ENCODE results near the gene GALNT7.

Gene GALNT7

DNA sequence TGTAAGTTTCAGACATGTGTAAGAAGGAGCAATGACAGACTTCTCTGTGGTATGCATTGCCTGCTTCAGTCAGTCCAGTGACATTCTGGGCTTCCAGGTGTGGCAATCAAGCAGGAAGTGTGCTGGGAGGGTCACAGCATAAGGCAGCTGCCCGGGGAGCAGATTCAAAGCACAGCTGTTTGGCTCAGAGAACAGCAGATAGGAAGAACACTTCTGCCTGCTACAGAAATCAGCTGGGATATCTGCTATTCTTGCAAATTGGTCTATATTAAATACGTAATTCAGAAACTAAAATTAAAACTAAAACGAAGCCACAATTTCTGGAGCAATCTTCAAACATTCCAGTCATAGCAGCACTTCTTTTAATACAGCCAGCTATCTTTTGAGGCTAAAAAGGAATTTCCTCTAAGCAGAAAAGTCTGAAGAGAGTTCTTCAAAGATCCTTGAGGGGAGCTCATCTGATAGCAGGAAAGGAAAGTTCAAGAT, 47.5 kb upstream of the GALNT7 start:
- Histone ChIP-seq H3K36me3 (replicated peaks in 1 of 2; ENCODE audit: control insufficient read depth in 2 of 2, insufficient read depth in 2 of 2, low read length in 2 of 2) (no peaks in the 10 kb centered on the region), H4K91ac (ENCODE audit: low read depth, low read length, poor library complexity) (no peak overlapping the region), H3K18ac (ENCODE audit: low read length) (no peak overlapping the region), H3K4ac (ENCODE audit: low read length) (no peak overlapping the region), H2BK120ac (ENCODE audit: low read depth, low read length) (no peak overlapping the region), H3K9ac (ENCODE audit: low read depth, low read length, poor library complexity) (no peak overlapping the region), H3K27ac (replicated peaks; ENCODE audit: low read length) (no peak overlapping the region), H2AFZ (ENCODE audit: low read length) (no peak overlapping the region), H4K8ac (ENCODE audit: low read depth, low read length) (no peak overlapping the region), H3K14ac (ENCODE audit: low read length) (no peak overlapping the region), H2BK15ac (ENCODE audit: low read length) (no peak overlapping the region), H3K4me3 (ENCODE audit: low read length in 2 of 2) (no peak overlapping the region), H3K23ac (ENCODE audit: low read depth, low read length, poor library complexity) (no peak overlapping the region), H3K27me3 (ENCODE audit: control insufficient read depth in 3 of 3, insufficient read depth in 3 of 3, low read depth in 1 of 3, low read length in 3 of 3) (no peaks in the 10 kb centered on the region), H3K9me3 (replicated peaks in 1 of 2; ENCODE audit: control insufficient read depth in 2 of 2, insufficient read depth in 1 of 2, low read depth in 1 of 2, low read length in 2 of 2) (peaks cover 0 to 1% of the 10 kb centered on the region in 2 donors), H3K4me2 (ENCODE audit: insufficient read depth, low read length, poor library complexity, severe bottlenecking) (no peak overlapping the region), H2AK5ac (ENCODE audit: low read depth, low read length) (no peak overlapping the region), H3K4me1 (ENCODE audit: control insufficient read depth in 2 of 2, insufficient read depth in 1 of 2, low read depth in 1 of 2, low read length in 2 of 2) (no peaks in the 10 kb centered on the region), H2BK5ac (ENCODE audit: low read length) (no peak overlapping the region), H2BK12ac (ENCODE audit: low read length) (no peak overlapping the region), H3K79me1 (ENCODE audit: low read depth, low read length) (no peaks in the 10 kb centered on the region)
- DNase-seq (ENCODE audit: low spot score) = no peak
- no CpG with 5 or more reads among the region's 3 CpGs for WGBS, 2 donors (ENCODE audit: extremely low coverage in 2 of 2, insufficient read length in 2 of 2, insufficient replicate concordance in 1 of 2)

DNA sequence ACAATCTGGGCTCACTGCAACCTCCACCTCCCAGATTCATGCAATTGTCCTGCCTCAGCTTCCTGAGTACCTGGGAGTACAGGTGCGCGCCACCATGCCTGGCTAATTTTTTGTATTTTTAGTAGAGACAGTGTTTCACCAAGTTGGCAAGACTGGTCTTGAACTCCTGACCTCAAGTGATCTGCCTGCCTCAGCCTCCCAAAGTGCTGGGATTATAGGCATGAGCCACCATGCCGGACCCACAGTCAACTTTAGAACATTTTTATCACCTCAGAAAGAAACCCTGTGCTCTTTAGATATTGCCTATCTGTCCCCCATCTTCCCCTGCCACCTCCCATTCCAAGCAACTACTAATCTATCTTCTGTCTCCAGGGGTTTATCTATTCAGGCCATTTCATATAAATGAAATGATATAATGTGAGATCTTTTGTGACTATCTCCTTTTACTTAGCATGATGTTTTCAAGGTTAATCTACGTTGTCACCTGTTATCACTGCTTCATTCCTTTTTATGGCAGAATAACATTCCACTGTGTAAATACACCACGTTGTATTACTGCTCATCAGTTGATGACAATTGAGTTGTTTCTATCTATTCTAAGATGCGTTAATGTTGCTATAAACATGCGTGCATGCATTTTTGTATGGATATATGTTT, 44.3 kb upstream of the GALNT7 start:
- WGBS, 2 donors (ENCODE audit: extremely low coverage in 2 of 2, insufficient read length in 2 of 2, insufficient replicate concordance in 1 of 2) = no CpG with 5 or more reads among the region's 7 CpGs
- no peak overlapping the region for H2BK12ac ChIP-seq (ENCODE audit: low read length)
- no peak overlapping the region for H3K4me2 ChIP-seq (ENCODE audit: insufficient read depth, low read length, poor library complexity, severe bottlenecking)
- no peaks in the 10 kb centered on the region for H3K36me3 ChIP-seq (replicated peaks in 1 of 2; ENCODE audit: control insufficient read depth in 2 of 2, insufficient read depth in 2 of 2, low read length in 2 of 2)
- H3K27me3 ChIP-seq (ENCODE audit: control insufficient read depth in 3 of 3, insufficient read depth in 3 of 3, low read depth in 1 of 3, low read length in 3 of 3) = no peaks in the 10 kb centered on the region
- no peak overlapping the region for H3K4me3 ChIP-seq (ENCODE audit: low read length in 2 of 2)
- no peak overlapping the region for H3K27ac ChIP-seq (replicated peaks; ENCODE audit: low read length)
- H3K4me1 ChIP-seq (ENCODE audit: control insufficient read depth in 2 of 2, insufficient read depth in 1 of 2, low read depth in 1 of 2, low read length in 2 of 2) = no peaks in the 10 kb centered on the region
- H3K14ac ChIP-seq (ENCODE audit: low read length) = no peak overlapping the region
- no peak overlapping the region for H2BK5ac ChIP-seq (ENCODE audit: low read length)
- H2BK120ac ChIP-seq (ENCODE audit: low read depth, low read length) = no peak overlapping the region
- no peak overlapping the region for H3K23ac ChIP-seq (ENCODE audit: low read depth, low read length, poor library complexity)
- H4K91ac ChIP-seq (ENCODE audit: low read depth, low read length, poor library complexity) = no peak overlapping the region
- H4K8ac ChIP-seq (ENCODE audit: low read depth, low read length) = no peak overlapping the region
- no peak overlapping the region for H3K18ac ChIP-seq (ENCODE audit: low read length)
- no peaks in the 10 kb centered on the region for H3K79me1 ChIP-seq (ENCODE audit: low read depth, low read length)
- no peak overlapping the region for H2AFZ ChIP-seq (ENCODE audit: low read length)
- no peak overlapping the region for H3K9ac ChIP-seq (ENCODE audit: low read depth, low read length, poor library complexity)
- peaks cover 0 to 1% of the 10 kb centered on the region in 2 donors for H3K9me3 ChIP-seq (replicated peaks in 1 of 2; ENCODE audit: control insufficient read depth in 2 of 2, insufficient read depth in 1 of 2, low read depth in 1 of 2, low read length in 2 of 2)
- H2AK5ac ChIP-seq (ENCODE audit: low read depth, low read length) = no peak overlapping the region
- no peak overlapping the region for H2BK15ac ChIP-seq (ENCODE audit: low read length)
- H3K4ac ChIP-seq (ENCODE audit: low read length) = no peak overlapping the region
- no peak for DNase-seq (ENCODE audit: low spot score)

- Histone ChIP-seq H3K9ac (ENCODE audit: low read depth, low read length, poor library complexity) (no peak overlapping the region), H2AFZ (ENCODE audit: low read length) (no peak overlapping the region), H3K14ac (ENCODE audit: low read length) (no peak overlapping the region), H2BK5ac (ENCODE audit: low read length) (no peak overlapping the region), H2BK15ac (ENCODE audit: low read length) (no peak overlapping the region), H4K8ac (ENCODE audit: low read depth, low read length) (no peak overlapping the region), H4K91ac (ENCODE audit: low read depth, low read length, poor library complexity) (no peak overlapping the region), H3K4me2 (ENCODE audit: insufficient read depth, low read length, poor library complexity, severe bottlenecking) (no peak overlapping the region), H3K18ac (ENCODE audit: low read length) (no peak overlapping the region), H3K27ac (replicated peaks; ENCODE audit: low read length) (no peak overlapping the region), H3K36me3 (replicated peaks in 1 of 2; ENCODE audit: control insufficient read depth in 2 of 2, insufficient read depth in 2 of 2, low read length in 2 of 2) (no peaks in the 10 kb centered on the region), H2AK5ac (ENCODE audit: low read depth, low read length) (no peak overlapping the region), H2BK120ac (ENCODE audit: low read depth, low read length) (no peak overlapping the region), H3K9me3 (replicated peaks in 1 of 2; ENCODE audit: control insufficient read depth in 2 of 2, insufficient read depth in 1 of 2, low read depth in 1 of 2, low read length in 2 of 2) (peaks cover 0 to 1% of the 10 kb centered on the region in 2 donors), H3K27me3 (ENCODE audit: control insufficient read depth in 3 of 3, insufficient read depth in 3 of 3, low read depth in 1 of 3, low read length in 3 of 3) (no peaks in the 10 kb centered on the region), H3K4me1 (ENCODE audit: control insufficient read depth in 2 of 2, insufficient read depth in 1 of 2, low read depth in 1 of 2, low read length in 2 of 2) (no peaks in the 10 kb centered on the region), H3K79me1 (ENCODE audit: low read depth, low read length) (no peaks in the 10 kb centered on the region), H3K4ac (ENCODE audit: low read length) (no peak overlapping the region), H2BK12ac (ENCODE audit: low read length) (no peak overlapping the region), H3K23ac (ENCODE audit: low read depth, low read length, poor library complexity) (no peak overlapping the region), H3K4me3 (ENCODE audit: low read length in 2 of 2) (no peak overlapping the region)
- no peak for DNase-seq (ENCODE audit: low spot score)
- WGBS, 2 donors (ENCODE audit: extremely low coverage in 2 of 2, insufficient read length in 2 of 2, insufficient replicate concordance in 1 of 2) = no CpG with 5 or more reads among the region's 4 CpGs
These were observed 43.3 kb upstream of the GALNT7 start for GRCh38 chr4:173125216-173125812.

DNA sequence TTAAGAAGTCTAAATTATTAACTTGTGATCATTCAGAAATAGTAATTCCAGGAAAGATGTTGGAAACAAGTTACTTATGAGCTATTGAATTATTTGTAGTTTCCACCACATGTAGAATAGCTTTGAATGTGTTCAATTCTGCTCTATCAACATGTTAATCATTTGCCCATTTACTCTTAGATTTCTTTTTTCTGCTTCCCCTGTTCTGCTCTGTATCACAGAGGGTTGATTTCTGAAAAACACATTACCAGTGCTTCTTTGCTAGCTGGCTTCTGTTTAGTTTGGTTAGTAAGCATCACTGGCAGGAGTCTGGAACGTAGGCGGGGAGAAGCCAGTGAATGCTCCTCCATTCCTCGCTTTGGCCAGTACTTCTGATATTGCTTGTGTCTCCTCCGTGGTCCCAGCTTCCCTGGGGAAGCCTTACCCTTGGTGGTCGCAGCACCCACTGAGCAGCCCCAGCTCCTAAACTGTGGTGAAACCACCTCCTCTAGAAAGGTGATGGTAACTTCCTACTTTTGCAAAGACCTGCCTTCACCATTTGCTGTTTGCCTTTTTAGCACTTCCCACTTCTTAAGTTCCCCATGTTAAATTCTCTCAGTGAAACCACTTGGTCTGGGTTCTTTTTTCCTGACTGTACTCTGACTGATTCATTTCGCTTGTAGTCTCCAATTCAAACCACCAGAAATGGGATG, 40.3 kb upstream of the GALNT7 start:
- no peak overlapping the region for H3K14ac ChIP-seq (ENCODE audit: low read length)
- no peak overlapping the region for H2BK5ac ChIP-seq (ENCODE audit: low read length)
- no peak overlapping the region for H3K4me2 ChIP-seq (ENCODE audit: insufficient read depth, low read length, poor library complexity, severe bottlenecking)
- no peak overlapping the region for H3K4ac ChIP-seq (ENCODE audit: low read length)
- no peak overlapping the region for H3K9ac ChIP-seq (ENCODE audit: low read depth, low read length, poor library complexity)
- H2BK15ac ChIP-seq (ENCODE audit: low read length) = no peak overlapping the region
- no peak overlapping the region for H3K27ac ChIP-seq (replicated peaks; ENCODE audit: low read length)
- H2BK12ac ChIP-seq (ENCODE audit: low read length) = no peak overlapping the region
- H3K4me1 ChIP-seq (ENCODE audit: control insufficient read depth in 2 of 2, insufficient read depth in 1 of 2, low read depth in 1 of 2, low read length in 2 of 2) = no peaks in the 10 kb centered on the region
- H3K18ac ChIP-seq (ENCODE audit: low read length) = no peak overlapping the region
- WGBS, 2 donors (ENCODE audit: extremely low coverage in 2 of 2, insufficient read length in 2 of 2, insufficient replicate concordance in 1 of 2) = no CpG with 5 or more reads among the region's 6 CpGs
- no peak overlapping the region for H4K8ac ChIP-seq (ENCODE audit: low read depth, low read length)
- H2BK120ac ChIP-seq (ENCODE audit: low read depth, low read length) = no peak overlapping the region
- H3K27me3 ChIP-seq (ENCODE audit: control insufficient read depth in 3 of 3, insufficient read depth in 3 of 3, low read depth in 1 of 3, low read length in 3 of 3) = no peaks in the 10 kb centered on the region
- H2AK5ac ChIP-seq (ENCODE audit: low read depth, low read length) = no peak overlapping the region
- no peaks in the 10 kb centered on the region for H3K36me3 ChIP-seq (replicated peaks in 1 of 2; ENCODE audit: control insufficient read depth in 2 of 2, insufficient read depth in 2 of 2, low read length in 2 of 2)
- H3K9me3 ChIP-seq (replicated peaks in 1 of 2; ENCODE audit: control insufficient read depth in 2 of 2, insufficient read depth in 1 of 2, low read depth in 1 of 2, low read length in 2 of 2) = no peaks in the 10 kb centered on the region
- no peak for DNase-seq (ENCODE audit: low spot score)
- H4K91ac ChIP-seq (ENCODE audit: low read depth, low read length, poor library complexity) = no peak overlapping the region
- H3K23ac ChIP-seq (ENCODE audit: low read depth, low read length, poor library complexity) = no peak overlapping the region
- H3K4me3 ChIP-seq (ENCODE audit: low read length in 2 of 2) = no peak overlapping the region
- no peak overlapping the region for H2AFZ ChIP-seq (ENCODE audit: low read length)
- no peaks in the 10 kb centered on the region for H3K79me1 ChIP-seq (ENCODE audit: low read depth, low read length)

Measured in neuronal stem cell (in vitro differentiated cells).